Measurements from ENCODE around the gene RAVER2.

DNA sequence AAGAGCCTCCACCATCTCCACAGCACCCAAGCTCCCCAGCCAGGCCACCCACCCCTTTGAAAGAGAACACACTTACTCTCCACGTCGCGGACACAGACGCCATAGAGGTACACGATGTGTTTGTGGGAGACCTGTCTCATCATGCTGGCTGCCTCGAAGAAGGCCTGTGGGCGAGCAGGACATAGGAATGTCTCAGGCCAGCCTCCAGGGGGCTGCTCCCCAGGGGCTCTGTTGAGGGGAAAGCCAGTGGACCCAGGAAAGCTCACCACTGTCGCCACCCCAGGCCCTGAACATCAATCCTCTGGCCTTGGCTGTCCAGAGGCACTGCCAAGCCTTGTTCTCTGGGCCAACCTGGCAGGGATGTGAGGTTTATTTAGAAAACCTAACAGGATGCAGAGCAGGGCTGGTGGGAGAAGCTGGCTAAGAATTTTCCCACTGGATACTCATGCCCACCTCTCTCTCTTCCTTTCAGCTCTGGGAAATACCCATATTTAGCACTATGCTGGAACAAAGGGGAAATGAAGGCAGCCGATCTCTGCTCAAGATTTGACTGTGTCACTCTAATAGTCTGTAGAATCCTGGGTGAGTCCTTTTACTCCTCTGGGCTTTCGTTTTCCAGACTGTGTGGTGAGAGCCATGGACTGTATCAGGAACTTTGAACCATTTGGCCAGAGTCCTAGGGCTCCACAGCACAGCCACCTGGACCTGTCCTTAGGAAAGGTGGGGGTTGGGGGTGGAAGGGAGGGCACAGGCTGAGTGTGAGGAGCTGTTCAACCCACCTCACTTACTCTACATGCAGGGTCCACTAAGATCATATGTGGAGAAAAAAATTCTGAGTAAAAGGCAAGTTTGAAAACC lies 101.9 kb downstream of the RAVER2 start:
- TF ChIP-seq, protein P1, sequence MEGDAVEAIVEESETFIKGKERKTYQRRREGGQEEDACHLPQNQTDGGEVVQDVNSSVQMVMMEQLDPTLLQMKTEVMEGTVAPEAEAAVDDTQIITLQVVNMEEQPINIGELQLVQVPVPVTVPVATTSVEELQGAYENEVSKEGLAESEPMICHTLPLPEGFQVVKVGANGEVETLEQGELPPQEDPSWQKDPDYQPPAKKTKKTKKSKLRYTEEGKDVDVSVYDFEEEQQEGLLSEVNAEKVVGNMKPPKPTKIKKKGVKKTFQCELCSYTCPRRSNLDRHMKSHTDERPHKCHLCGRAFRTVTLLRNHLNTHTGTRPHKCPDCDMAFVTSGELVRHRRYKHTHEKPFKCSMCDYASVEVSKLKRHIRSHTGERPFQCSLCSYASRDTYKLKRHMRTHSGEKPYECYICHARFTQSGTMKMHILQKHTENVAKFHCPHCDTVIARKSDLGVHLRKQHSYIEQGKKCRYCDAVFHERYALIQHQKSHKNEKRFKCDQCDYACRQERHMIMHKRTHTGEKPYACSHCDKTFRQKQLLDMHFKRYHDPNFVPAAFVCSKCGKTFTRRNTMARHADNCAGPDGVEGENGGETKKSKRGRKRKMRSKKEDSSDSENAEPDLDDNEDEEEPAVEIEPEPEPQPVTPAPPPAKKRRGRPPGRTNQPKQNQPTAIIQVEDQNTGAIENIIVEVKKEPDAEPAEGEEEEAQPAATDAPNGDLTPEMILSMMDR (conservative IDR thresholded peaks at IDR 0.05), result no peak
- no peak for TF ChIP-seq EZH2 (IDR thresholded peaks at IDR 0.05; ENCODE audit: low read depth)

All from PC-9 (cell line).